Measurements from ENCODE around the gene PRKAG2. TPM values are rescaled to one million over a fixed set of nuclear protein-coding genes. Genes with fewer than 3 reads are reported as not detected.

Gene PRKAG2
- total RNA-seq, 1 donor from 2014 or later = 4.7 TPM

- H3K36me3 ChIP-seq (ENCODE audit: control insufficient read depth in 3 of 3, insufficient read depth in 3 of 3, low read length in 3 of 3) = no peaks in the 10 kb centered on the region
These were observed 54.9 kb downstream of the PRKAG2 start for GRCh38 chr7:151821806-151822540.

DNA sequence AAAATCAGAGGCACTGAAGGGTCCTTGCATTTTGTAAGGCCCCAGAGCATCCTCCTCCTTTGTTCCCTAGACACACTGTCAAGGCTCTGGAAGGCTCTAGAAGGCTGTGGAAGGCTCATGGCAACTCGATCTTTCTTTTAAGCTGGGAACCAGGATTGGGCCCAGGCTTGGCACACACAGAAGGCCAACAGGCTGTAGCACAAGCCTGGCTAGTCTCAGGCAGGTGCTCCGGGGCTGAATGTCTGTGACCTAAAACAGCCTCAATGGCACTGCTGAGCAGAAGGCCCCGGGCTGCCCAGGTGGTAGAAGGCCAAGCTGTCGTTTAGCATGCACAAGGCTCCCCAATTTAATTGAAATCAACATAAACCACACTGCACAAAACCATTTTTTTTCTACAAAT lies 55.7 kb downstream of the PRKAG2 start:
- Histone ChIP-seq H3K27ac (ENCODE audit: low read depth, low read length) (no peak overlapping the region), H3K4me3 (ENCODE audit: low read length in 3 of 3) (no peak overlapping the region), H3K4me1 (ENCODE audit: control insufficient read depth in 3 of 3, insufficient read depth in 3 of 3, low read length in 3 of 3) (peaks cover 7 to 28% (median 9%) of the 10 kb centered on the region in 3 donors), H3K9me3 (ENCODE audit: control insufficient read depth in 3 of 3, low read length in 3 of 3) (no peaks in the 10 kb centered on the region), H3K9ac (ENCODE audit: low read depth in 1 of 3, low read length in 3 of 3) (no peak overlapping the region), H3K27me3 (ENCODE audit: control insufficient read depth in 3 of 3, insufficient read depth in 3 of 3, low read length in 3 of 3) (peaks cover 0 to 3% (median 0%) of the 10 kb centered on the region in 3 donors), H3K36me3 (ENCODE audit: control insufficient read depth in 3 of 3, insufficient read depth in 3 of 3, low read length in 3 of 3) (no peaks in the 10 kb centered on the region)

More at GRCh38 chr7:151821806-151822540, 54.9 kb downstream of the PRKAG2 start:
- Histone ChIP-seq H3K4me1 (ENCODE audit: control insufficient read depth in 3 of 3, insufficient read depth in 3 of 3, low read length in 3 of 3) (peaks cover 7 to 28% (median 9%) of the 10 kb centered on the region in 3 donors), H3K27me3 (ENCODE audit: control insufficient read depth in 3 of 3, insufficient read depth in 3 of 3, low read length in 3 of 3) (peaks cover 0 to 3% (median 0%) of the 10 kb centered on the region in 3 donors), H3K9ac (ENCODE audit: low read depth in 1 of 3, low read length in 3 of 3) (no peak overlapping the region), H3K4me3 (ENCODE audit: low read length in 3 of 3) (no peak overlapping the region), H3K9me3 (ENCODE audit: control insufficient read depth in 3 of 3, low read length in 3 of 3) (no peaks in the 10 kb centered on the region), H3K27ac (ENCODE audit: low read depth, low read length) (no peak overlapping the region)

DNA sequence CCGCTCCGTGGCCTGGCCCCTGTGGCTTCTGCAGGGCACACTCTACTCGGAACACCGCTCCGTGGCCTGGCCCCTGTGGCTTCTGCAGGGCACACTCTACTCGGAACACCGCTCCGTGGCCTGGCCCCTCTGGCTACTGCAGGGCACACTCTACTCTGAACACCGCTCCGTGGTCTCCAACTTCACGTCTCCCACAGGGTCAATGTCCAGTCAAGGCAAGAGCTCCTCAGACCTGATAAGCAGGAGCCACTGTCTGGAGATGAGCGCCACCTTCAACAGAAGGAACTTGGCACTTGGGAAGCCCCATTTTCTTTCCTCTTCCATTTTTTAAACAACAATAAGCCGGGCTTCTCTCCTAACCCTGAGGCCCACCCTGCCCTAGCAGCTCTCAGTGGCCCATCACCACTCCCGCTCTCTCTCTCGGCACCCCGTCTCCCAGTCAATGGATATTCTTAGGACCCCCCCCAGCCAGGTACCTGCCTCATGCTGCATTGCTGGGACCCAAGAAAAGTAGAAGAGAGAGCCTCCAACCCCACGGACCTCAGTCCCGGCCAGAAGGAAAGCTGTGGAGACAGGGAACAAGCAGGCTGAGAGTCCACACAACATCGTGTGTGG lies 56.3 kb downstream of the PRKAG2 start:
- Histone ChIP-seq H3K4me3 (ENCODE audit: low read length in 3 of 3) (no peak overlapping the region), H3K9ac (ENCODE audit: low read depth in 1 of 3, low read length in 3 of 3) (no peak overlapping the region), H3K9me3 (ENCODE audit: control insufficient read depth in 3 of 3, low read length in 3 of 3) (no peaks in the 10 kb centered on the region), H3K36me3 (ENCODE audit: control insufficient read depth in 3 of 3, insufficient read depth in 3 of 3, low read length in 3 of 3) (no peaks in the 10 kb centered on the region), H3K27me3 (ENCODE audit: control insufficient read depth in 3 of 3, insufficient read depth in 3 of 3, low read length in 3 of 3) (peaks cover 0 to 3% (median 0%) of the 10 kb centered on the region in 3 donors), H3K27ac (ENCODE audit: low read depth, low read length) (no peak overlapping the region), H3K4me1 (ENCODE audit: control insufficient read depth in 3 of 3, insufficient read depth in 3 of 3, low read length in 3 of 3) (peaks cover 6 to 25% (median 7%) of the 10 kb centered on the region in 3 donors)

GRCh38 chr7:151819866-151820265 lies 57.0 kb downstream of the PRKAG2 start:
- no peak overlapping the region for H3K4me3 ChIP-seq (ENCODE audit: low read length in 3 of 3)
- H3K9ac ChIP-seq (ENCODE audit: low read depth in 1 of 3, low read length in 3 of 3) = no peak overlapping the region
- H3K27ac ChIP-seq (ENCODE audit: low read depth, low read length) = no peak overlapping the region
- H3K4me1 ChIP-seq (ENCODE audit: control insufficient read depth in 3 of 3, insufficient read depth in 3 of 3, low read length in 3 of 3) = peaks cover 4 to 21% (median 4%) of the 10 kb centered on the region in 3 donors
- H3K9me3 ChIP-seq (ENCODE audit: control insufficient read depth in 3 of 3, low read length in 3 of 3) = no peaks in the 10 kb centered on the region
- H3K36me3 ChIP-seq (ENCODE audit: control insufficient read depth in 3 of 3, insufficient read depth in 3 of 3, low read length in 3 of 3) = no peaks in the 10 kb centered on the region
- no peaks in the 10 kb centered on the region for H3K27me3 ChIP-seq (ENCODE audit: control insufficient read depth in 3 of 3, insufficient read depth in 3 of 3, low read length in 3 of 3)

GRCh38 chr7:151818674-151819519 lies 58.0 kb downstream of the PRKAG2 start:
- Histone ChIP-seq H3K9ac (ENCODE audit: low read depth in 1 of 3, low read length in 3 of 3) (no peak overlapping the region), H3K9me3 (ENCODE audit: control insufficient read depth in 3 of 3, low read length in 3 of 3) (no peaks in the 10 kb centered on the region)

GRCh38 chr7:151817981-151818673 lies 58.8 kb downstream of the PRKAG2 start:
- no peak overlapping the region for H3K4me3 ChIP-seq (ENCODE audit: low read length in 3 of 3)
- no peaks in the 10 kb centered on the region for H3K36me3 ChIP-seq (ENCODE audit: control insufficient read depth in 3 of 3, insufficient read depth in 3 of 3, low read length in 3 of 3)
- H3K4me1 ChIP-seq (ENCODE audit: control insufficient read depth in 3 of 3, insufficient read depth in 3 of 3, low read length in 3 of 3) = peaks cover 0 to 17% (median 4%) of the 10 kb centered on the region in 3 donors
- no peak overlapping the region for H3K27ac ChIP-seq (ENCODE audit: low read depth, low read length)
- no peak overlapping the region for H3K9ac ChIP-seq (ENCODE audit: low read depth in 1 of 3, low read length in 3 of 3)
- peaks cover 0 to 3% (median 0%) of the 10 kb centered on the region in 3 donors for H3K27me3 ChIP-seq (ENCODE audit: control insufficient read depth in 3 of 3, insufficient read depth in 3 of 3, low read length in 3 of 3)
- no peaks in the 10 kb centered on the region for H3K9me3 ChIP-seq (ENCODE audit: control insufficient read depth in 3 of 3, low read length in 3 of 3)

More at GRCh38 chr7:151818674-151819519, 58.0 kb downstream of the PRKAG2 start:
- peaks cover 0 to 17% (median 4%) of the 10 kb centered on the region in 3 donors for H3K4me1 ChIP-seq (ENCODE audit: control insufficient read depth in 3 of 3, insufficient read depth in 3 of 3, low read length in 3 of 3)
- H3K4me3 ChIP-seq (ENCODE audit: low read length in 3 of 3) = no peak overlapping the region
- H3K27me3 ChIP-seq (ENCODE audit: control insufficient read depth in 3 of 3, insufficient read depth in 3 of 3, low read length in 3 of 3) = peaks cover 0 to 3% (median 0%) of the 10 kb centered on the region in 3 donors
- H3K36me3 ChIP-seq (ENCODE audit: control insufficient read depth in 3 of 3, insufficient read depth in 3 of 3, low read length in 3 of 3) = no peaks in the 10 kb centered on the region
- H3K27ac ChIP-seq (ENCODE audit: low read depth, low read length) = no peak overlapping the region

DNA sequence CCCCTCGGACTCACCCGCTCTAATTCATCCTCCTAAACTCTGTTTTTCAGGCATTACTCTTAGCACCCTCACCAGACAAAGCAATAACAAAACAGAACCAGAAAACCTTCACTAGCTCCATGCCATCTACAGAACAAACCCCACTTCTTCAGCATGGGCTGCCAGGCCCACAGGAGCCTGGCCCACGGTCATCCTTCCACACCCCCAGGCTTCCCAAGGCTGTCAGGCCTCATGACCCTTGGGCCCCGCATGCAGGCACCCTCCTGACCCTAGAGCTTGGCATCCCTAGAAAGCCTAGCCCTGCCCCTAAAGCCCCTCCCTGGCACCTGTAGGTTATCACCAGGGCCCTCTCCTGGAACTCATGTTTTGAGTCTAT lies 59.6 kb downstream of the PRKAG2 start:
- Histone ChIP-seq H3K36me3 (ENCODE audit: control insufficient read depth in 3 of 3, insufficient read depth in 3 of 3, low read length in 3 of 3) (no peaks in the 10 kb centered on the region), H3K9me3 (ENCODE audit: control insufficient read depth in 3 of 3, low read length in 3 of 3) (no peaks in the 10 kb centered on the region), H3K4me3 (ENCODE audit: low read length in 3 of 3) (no peak overlapping the region), H3K27me3 (ENCODE audit: control insufficient read depth in 3 of 3, insufficient read depth in 3 of 3, low read length in 3 of 3) (peaks cover 0 to 3% (median 0%) of the 10 kb centered on the region in 3 donors), H3K27ac (ENCODE audit: low read depth, low read length) (no peak overlapping the region), H3K9ac (ENCODE audit: low read depth in 1 of 3, low read length in 3 of 3) (no peak overlapping the region), H3K4me1 (ENCODE audit: control insufficient read depth in 3 of 3, insufficient read depth in 3 of 3, low read length in 3 of 3) (peaks cover 0 to 13% (median 4%) of the 10 kb centered on the region in 3 donors)

GRCh38 chr7:151816562-151817314 lies 60.2 kb downstream of the PRKAG2 start:
- peaks cover 0 to 12% (median 4%) of the 10 kb centered on the region in 3 donors for H3K4me1 ChIP-seq (ENCODE audit: control insufficient read depth in 3 of 3, insufficient read depth in 3 of 3, low read length in 3 of 3)
- peaks cover 0 to 3% (median 0%) of the 10 kb centered on the region in 3 donors for H3K27me3 ChIP-seq (ENCODE audit: control insufficient read depth in 3 of 3, insufficient read depth in 3 of 3, low read length in 3 of 3)
- H3K4me3 ChIP-seq (ENCODE audit: low read length in 3 of 3) = no peak overlapping the region
- no peak overlapping the region for H3K9ac ChIP-seq (ENCODE audit: low read depth in 1 of 3, low read length in 3 of 3)
- no peaks in the 10 kb centered on the region for H3K9me3 ChIP-seq (ENCODE audit: control insufficient read depth in 3 of 3, low read length in 3 of 3)
- H3K36me3 ChIP-seq (ENCODE audit: control insufficient read depth in 3 of 3, insufficient read depth in 3 of 3, low read length in 3 of 3) = no peaks in the 10 kb centered on the region
- H3K27ac ChIP-seq (ENCODE audit: low read depth, low read length) = no peak overlapping the region

DNA sequence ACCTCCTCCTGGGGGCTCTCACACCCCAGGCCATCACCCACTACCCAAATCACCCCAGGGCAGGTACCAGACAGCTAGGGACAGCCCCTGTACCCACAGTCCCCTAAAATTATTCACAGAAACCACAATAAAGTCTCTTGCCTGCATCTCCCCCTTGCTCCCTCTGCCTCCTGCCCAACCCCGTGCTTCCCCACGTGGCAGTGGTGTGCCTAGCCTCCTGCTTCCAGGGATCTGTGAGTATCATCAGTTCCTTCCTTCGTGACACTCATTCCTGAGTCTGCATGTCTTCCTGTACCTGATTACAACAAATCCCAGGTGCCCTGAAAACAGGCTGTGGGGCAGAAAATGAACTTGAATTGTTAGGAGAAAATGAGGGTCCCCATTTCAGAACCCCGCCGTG lies 61.5 kb downstream of the PRKAG2 start:
- Histone ChIP-seq H3K36me3 (ENCODE audit: control insufficient read depth in 3 of 3, insufficient read depth in 3 of 3, low read length in 3 of 3) (no peaks in the 10 kb centered on the region), H3K4me1 (ENCODE audit: control insufficient read depth in 3 of 3, insufficient read depth in 3 of 3, low read length in 3 of 3) (peaks cover 0 to 12% (median 4%) of the 10 kb centered on the region in 3 donors), H3K27me3 (ENCODE audit: control insufficient read depth in 3 of 3, insufficient read depth in 3 of 3, low read length in 3 of 3) (peaks cover 0 to 3% (median 0%) of the 10 kb centered on the region in 3 donors), H3K9me3 (ENCODE audit: control insufficient read depth in 3 of 3, low read length in 3 of 3) (no peaks in the 10 kb centered on the region), H3K9ac (ENCODE audit: low read depth in 1 of 3, low read length in 3 of 3) (no peak overlapping the region), H3K27ac (ENCODE audit: low read depth, low read length) (no peak overlapping the region), H3K4me3 (ENCODE audit: low read length in 3 of 3) (no peak overlapping the region)
